HG02763 (cell line): ENCODE measurements around the gene LRRIQ3.
"Not testable (repeated sequence)": the region's sequence is repeated elsewhere in the genome, so short reads cannot be mapped to it uniquely, and the experiment has no call there.

Experiments
- ATAC-seq: cut with Tn5 transposase; IDR thresholded peaks from one replicate; pipeline ENCODE4 v1.9.1; 2021; ENCODE audit warnings: mild to moderate bottlenecking, moderate library complexity; ENCODE audit not compliant: unreplicated experiment

LRRIQ3 gene, protein sequence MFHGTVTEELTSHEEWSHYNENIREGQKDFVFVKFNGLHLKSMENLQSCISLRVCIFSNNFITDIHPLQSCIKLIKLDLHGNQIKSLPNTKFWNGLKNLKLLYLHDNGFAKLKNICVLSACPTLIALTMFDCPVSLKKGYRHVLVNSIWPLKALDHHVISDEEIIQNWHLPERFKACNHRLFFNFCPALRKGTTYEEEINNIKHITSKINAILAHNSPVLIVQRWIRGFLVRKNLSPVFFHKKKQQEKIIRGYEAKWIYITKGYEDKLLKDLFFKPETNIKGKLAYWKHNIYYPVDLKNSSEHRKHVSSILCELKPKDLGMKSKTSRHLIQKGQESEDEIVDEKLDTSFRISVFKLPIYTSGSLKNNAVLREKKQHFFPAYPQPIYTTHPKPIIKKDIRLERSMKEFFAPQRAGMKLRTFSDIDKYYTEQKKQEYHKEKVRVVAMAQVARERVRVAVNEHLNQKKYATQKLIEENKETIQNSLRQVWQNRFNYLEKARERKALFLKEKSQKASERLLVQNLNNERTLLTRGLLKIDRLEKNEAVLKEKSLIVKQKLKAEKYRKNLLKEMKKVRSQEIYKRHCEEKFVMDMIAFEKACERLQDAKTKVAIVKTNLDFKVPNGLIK

DNA sequence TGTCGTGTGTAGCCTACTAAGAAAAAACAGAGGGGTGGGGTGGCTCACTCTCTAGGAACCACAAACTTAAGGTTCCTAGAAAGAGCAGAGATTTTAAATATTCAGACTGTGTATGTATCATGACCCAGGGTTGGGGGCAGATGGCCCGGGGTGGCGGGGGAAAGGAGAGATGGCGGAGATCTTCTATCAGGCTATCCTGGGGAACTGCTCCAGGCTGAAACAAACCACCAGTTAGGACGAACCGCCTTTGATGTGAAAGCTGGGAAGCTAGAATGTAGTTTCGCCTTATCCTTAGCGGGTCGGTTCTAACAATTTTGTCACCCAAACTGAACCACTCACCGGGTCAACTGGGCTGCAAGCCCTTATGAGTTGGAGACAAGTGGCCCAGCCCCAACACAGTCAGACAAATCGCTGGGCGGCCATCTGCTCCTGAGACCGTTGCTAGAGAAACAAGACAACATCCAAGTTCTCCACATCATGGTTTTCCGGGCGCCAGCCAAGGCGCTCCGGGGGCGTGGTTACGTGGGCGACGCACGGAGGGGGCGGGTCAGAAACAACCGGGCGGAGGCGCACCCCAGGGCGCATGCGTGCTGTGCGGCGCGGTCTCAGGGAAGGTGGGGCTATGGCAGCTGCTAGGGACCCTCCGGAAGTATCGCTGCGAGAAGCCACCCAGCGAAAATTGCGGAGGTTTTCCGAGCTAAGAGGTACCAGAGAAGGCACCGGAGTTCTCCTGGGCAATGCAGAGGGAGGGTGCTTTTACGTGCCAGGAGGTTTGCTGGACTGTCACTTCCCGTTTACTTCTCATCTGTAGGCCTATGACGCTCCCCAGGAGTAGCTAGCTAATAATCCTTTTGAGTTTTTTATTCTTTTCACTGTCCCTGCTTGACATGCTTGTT, at the start of gene LRRIQ3, which contains the start of gene FPGT:
TSS of gene LRRIQ3 (minus strand) at position 520 of the 896 bp plus-strand sequence. CDS start 14,492 bp downstream, outside the sequence.
TSS of gene FPGT (plus strand) at position 586 of the 896 bp plus-strand sequence. CDS start at position 623, 37 bp downstream.
- peak; percentile 97 for ATAC-seq

DNA sequence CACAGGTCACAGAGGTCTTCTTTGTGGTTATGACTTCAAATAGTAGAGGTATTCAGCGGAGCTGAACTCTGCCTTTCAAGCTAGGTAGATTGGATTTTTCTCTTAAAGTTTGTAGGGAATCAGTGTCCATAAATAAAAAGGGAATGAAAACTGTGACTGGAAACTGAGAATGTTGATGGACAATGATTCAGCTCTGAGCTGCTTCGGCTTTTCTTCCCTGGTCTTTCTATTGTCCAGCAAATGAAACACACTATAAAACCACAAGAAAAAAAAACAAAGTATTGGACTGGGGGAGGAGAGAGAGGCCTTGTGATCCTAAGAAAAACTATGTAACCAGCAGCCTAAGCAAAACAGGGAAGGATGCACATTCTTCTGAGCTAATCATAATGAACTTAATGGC, 48.3 kb upstream of the LRRIQ3 start:
- ATAC-seq: no peak

DNA sequence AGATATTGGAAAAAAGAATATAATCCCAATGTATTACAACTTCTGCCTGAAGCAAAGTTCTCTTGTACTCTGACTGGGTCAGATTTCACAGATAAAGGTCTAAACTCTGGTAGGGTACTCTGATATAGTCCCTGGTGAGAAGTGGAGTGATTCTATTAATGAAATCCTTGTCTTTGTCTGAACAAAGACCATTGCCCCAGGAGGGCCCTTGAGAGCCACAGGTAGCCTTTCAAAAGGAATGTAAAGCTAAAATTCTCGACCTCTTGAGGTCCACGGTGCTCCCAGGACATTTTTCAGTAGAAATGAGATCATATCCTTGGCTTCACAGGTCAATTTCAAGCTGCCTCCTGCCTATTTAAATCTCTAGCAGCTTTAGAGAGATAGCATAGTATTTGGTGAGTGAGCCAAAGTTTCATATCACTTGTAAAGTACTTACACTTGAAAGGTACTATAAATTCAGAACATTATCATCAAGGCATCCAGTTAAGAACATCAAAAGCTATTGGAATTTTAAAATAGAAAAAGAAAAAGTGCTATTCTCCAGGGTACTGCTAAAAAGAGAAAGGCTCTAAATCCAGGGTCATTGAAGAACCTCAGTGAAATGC, 47.3 kb upstream of the LRRIQ3 start:
- no peak for ATAC-seq

DNA sequence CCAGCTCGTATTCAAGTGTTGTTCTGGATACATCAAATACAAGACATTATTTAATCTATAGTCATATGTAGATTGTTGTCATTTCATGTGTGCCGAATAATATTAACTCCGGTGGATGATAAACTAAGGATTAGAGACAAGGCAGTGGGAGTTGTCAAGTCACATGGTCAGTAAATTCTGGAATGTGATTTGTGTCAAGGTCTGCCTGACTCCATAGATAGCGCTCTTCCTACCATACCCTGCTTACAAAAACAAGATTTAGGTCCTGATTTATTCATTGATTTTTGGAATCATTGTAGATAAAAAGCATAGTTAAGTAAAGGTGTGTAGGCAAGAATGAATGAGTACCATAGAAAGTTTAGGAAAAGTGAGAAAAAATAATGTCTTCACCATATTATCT, 39.8 kb upstream of the LRRIQ3 start:
- ATAC-seq: no peak

DNA sequence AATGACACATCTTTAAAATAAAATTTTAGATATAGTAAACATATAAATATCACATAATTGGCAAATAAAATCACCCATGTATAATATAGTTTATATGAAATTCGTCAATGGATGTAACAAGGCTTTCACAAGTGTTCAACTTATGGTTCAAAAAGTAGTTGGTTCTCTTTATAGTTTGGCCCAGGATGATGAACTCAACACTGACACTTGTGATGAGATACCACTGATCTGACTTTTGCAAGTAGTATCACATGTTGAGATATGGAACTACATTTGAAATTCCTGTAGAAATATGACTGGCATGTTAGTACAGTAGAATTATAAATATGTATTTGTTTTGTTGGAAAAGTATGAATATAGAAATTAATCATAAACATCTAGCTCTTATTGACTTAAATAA, 39.1 kb upstream of the LRRIQ3 start:
- ATAC-seq: no peak

DNA sequence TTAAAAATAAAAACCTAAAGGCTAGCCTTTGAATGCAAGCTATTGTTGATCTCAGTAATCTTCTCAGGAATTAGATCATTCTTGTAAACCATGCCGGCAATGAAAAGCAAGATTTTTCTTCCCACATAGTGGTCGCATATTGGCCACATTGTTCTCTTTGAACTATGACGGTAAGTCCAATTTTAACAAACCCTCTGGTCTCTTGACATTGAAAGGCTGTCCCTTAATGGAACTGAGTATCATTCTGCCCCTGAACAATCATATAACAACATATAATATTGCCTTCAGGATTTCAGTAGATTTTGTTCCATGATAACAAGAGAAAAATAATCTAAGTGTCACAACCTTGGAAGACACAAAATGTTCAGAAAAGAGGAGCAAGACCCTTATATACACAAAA, 38.5 kb upstream of the LRRIQ3 start:
- ATAC-seq: no peak

DNA sequence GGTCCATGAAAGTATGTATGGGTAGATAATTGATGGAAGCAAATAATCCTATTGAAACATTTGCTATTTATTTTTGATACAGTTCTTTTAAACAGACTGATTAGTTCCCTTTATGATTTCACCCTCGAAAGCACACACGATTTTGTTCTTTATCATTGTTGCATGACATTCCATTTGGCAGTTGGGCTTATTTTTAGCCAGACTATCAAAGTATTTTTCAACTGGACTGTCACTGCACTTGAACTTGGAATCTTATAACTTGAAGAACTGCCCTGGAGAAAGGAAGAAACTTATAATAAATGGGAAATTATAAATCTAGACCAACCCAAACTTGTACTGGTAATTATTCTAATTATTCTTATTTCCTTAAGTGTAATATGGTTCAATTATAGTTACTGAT, 37.2 kb upstream of the LRRIQ3 start, which contains the start of gene TNNI3K:
TSS of gene TNNI3K (plus strand) at position 235 of the 400 bp plus-strand sequence. CDS start at position 300, 65 bp downstream.
- no peak for ATAC-seq

DNA sequence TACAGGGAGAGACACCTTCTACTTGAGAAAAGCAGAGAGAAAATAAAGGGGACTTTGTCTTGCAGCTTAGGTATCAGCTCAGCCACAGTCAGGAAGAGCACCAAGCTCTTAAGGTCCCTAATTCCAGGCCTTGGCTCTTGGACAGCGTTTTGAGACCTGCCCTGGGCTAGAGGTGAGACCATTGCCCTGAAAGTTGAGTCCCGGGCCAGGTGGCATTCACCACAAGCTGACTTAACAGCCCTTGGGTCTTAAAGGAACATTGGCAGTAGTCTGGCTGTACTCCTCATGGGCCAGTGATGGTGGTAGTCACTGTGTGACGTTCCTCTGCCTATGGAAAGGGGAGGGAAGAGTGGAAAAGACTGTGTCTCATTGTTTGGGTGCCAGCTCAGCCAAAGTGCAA, 25.5 kb upstream of the LRRIQ3 start:
- ATAC-seq: no peak

DNA sequence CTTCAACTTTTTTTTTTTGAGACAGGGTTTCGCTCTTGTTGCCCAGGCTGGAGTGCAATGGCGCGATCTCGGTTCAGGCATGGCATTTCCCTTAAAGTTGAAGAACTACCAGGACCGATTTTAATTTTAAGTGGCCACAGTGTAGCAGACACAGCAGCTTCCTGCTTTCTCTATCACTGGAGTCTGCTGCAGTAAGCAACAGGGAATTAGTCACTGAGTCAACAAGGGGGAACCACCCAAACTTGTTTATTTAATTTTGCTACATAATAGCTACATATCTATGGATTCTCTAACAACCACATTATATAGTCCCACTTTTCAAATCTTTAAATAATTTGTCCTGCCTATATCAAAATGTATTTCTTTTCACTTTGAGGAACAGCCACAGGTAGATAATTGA, 24.7 kb upstream of the LRRIQ3 start:
- ATAC-seq: no peak

DNA sequence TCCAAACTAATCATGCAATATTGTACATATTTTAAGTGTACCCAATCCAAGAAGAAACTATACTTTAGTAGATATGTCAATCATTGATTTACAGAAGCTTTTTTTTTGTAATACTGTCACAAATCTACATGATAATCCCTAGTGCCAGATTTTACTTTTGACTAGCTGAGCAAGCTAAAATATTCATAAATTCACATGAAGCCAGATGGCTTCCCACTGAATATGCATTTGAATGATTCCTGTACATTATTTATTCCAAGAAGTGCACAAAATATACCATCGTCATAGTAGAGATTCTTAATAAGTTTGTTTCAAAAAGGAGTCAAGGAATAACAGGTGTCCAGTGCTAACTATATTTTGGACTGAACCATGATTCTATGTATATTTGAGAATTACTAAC, 17.3 kb upstream of the LRRIQ3 start:
- ATAC-seq: no peak

DNA sequence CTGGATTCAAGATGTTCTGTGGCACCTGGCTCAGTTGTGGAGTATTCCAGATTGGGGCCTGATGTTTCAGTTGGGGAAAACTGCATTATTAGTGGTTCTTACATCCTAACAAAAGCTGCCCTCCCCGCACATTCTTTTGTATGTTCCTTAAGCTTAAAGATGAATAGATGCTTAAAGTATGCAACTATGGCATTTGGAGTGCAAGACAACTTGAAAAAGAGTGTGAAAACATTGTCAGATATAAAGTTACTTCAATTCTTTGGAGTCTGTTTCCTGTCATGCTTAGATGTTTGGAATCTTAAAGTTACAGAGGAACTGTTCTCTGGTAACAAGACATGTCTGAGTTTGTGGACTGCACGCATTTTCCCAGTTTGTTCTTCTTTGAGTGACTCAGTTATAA, 7.3 kb upstream of the LRRIQ3 start:
- no peak for ATAC-seq

DNA sequence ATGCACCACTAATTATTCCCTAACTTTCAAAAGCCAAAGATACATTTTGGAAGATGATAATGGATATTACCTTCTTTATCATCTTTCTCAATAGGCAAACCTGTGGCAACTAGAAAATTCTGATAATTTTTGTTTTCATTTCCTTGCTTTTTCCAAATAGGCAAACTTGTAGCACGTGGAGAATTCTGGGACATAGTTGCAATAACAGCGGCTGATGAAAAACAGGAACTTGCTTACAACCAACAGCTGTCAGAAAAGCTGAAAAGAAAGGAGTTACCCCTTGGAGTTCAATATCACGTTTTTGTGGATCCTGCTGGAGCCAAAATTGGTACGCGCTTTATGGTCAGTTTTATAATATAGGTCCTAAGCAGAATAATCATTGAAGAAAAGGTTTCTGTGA, 1.5 kb upstream of the LRRIQ3 start:
- ATAC-seq: no peak

DNA sequence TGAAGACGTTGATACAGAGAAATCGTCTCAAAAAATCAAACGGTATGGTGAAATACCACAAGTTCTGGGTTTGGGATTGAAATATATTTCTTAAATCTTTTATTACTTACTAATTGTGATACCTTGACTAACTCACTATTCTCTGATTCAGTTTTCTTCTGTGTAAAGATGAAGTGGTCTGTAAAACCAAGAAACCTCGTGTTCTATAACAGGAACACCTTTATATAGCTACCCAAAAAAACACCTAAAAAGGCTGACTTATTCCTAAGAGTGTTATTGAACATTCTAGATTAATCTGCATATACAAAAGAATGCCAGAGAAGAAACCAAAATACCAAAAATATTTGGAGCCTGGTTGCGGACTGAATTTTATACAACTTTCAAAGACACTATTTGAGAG, 721 bp downstream of the LRRIQ3 start:
- ATAC-seq: no peak

DNA sequence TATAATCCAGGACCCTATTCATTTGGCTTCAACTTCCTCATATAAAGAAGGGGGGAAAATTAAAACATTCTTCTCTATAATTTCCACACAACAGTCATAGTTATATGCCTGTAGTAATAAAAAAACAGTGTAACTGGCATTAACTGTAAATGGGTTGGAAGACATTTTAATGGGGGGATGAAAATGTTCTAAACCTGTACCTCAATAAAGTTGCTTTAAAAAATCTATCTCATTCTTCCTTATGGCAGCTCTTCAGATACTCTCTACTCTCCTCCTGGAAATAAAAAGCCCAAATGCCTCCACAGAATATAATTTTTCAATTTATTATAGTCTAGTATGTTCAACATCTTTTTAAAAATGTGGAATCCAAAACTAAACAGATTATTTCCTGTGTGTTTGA, 2.6 kb downstream of the LRRIQ3 start:
- ATAC-seq: no peak

DNA sequence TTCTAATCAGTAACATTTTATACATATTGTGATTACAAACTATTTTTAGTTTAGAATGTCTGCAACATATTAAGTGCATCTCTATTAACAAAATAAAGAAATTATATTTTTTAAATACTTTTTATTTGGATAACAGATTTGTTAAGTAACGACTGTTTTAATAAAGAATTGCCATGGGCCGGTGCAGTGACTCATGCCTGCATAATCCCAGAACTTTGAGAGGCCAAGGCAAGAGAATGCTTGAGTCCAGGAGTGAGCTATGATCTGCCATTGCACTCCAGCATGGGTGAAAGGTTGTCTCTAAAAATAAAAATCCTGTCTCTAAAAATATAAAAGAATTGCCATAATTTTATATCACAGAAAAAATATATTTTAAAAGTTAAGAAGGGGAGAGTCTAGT, 4.1 kb downstream of the LRRIQ3 start:
- ATAC-seq: no peak

DNA sequence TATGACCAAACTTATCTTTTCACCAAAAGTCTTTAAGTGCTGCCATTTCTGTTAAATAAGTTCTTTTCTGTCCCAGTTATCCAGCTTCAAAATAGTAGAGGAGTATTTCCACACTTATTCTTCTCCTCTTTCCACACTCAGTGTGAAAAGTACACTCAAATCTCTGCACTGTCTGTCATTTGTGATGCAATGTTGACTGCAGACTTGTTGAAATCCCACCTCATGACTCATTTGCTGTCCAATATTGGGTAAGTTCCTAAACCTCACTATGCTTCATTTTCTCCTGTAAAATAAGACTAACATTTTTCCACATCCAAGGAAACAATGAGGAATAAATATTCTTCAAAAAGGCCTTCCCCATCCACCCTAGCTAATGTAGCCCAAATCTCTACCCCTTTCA, 17.5 kb downstream of the LRRIQ3 start:
- no peak for ATAC-seq

DNA sequence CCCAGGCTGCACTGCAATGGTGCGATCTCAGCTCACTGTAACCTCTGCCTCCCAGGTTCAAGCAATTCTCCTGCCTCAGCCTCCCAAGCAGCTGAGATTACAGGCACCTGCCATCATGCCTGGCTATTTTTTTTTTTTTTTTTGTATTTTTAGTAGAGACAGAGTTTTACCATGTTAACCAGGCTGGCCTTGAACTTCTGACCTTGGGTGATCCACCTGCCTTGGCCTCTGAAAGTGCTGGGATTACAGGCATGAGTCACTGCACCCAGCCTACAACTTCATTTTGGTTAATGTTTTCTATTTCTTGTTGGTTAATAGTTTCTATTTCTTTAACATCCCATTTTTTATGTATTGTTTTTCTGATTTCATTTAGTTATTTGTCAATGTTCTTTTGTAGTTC, 23.6 kb downstream of the LRRIQ3 start:
- ATAC-seq: not testable (repeated sequence)

DNA sequence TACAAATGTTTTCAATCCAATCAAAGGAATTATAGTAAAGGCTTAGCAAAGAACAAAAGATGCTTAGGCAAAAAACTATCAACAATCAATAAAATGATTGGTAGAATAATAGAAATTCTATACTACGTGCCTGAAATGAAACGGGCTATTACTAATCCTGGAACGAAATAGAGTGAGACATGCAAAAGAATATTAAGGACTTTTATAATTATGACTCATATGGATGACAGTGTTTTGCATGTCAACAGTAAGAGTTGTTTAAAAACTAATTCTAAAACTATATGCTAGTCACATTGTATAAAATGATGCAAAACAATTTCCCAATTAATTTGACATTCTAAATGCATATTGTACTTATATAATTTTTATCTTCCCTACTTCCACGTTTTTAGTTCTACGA, 35.6 kb downstream of the LRRIQ3 start:
- no peak for ATAC-seq

DNA sequence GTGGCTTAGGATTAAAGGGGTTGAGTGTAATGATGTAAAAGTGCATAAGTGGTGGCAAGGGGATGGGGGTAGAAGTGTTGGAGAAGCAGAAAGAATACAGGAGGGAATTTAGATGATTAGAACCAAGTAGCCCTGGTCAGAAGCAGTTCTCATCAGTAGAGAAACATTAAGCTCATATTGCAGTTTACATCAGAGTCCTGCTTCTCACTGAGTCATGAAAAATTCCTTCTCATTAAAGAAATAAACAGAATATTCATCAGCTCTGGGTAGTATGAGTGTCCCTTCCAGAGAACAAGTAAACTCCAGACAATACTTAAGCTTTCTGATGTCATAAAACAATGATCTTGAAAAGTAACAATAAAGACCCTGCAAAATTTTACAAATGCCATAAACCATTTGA, 36.5 kb downstream of the LRRIQ3 start:
- ATAC-seq: no peak

DNA sequence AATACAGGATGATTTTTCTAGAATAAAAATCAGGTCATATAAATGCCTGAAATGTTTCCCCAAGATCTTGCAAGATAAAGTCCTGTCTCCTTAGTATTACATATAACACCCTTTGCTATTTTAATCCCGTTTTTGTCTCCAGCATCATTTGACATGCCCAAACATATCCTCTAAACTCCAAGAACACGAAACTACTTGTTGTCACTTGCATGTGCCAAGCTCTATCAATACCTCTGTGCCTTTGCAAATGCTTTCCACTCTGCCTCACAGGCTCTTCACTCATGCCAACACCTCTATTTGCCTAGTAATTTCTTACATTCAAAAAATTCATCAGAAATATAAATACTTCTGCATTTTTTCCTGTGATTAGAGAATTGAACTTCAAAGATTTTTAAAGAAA, 37.9 kb downstream of the LRRIQ3 start:
- ATAC-seq: no peak

DNA sequence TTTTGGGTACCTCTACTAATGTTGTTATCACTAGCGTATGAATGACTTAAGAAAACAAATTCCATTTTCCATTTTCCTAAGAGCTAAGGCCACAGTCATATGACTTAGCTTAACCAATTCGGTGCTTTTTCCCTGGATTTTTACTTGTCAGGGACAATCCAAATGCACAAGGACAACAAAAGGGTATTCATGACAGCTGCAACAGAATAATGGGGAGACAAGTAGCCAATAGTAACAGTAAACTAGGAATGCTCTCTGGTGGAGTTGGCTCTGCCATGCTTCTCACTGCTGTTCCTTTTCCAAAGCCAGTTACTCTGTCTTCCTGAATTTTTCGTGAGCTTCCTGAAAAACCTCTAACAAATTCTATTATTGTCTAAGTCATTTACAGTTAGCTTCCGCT, 52.9 kb downstream of the LRRIQ3 start:
- ATAC-seq: no peak
